WTC11 (cell line): ENCODE results near the gene PRPF6. TPM values are rescaled to one million over a fixed set of nuclear protein-coding genes. Genes with fewer than 3 reads are reported as not detected.

ENCODE experiments used
- ATF1 ChIP-seq: sonication (generic); formaldehyde crosslinking; IDR thresholded peaks from 2 replicates; pipeline ENCODE4 v1.8.1; 2023; ENCODE audit warnings: mild to moderate bottlenecking, moderate library complexity, missing genetic modification reagents
- CDX4 ChIP-seq: fragments of 250-450 bp; sonication (Bioruptor Pico); IDR thresholded peaks from 2 replicates; pipeline ENCODE4 v1.9.0; 2021; ENCODE audit warnings: moderate library complexity, mild to moderate bottlenecking, inconsistent platforms, borderline replicate concordance
- CREB1 ChIP-seq: sonication (generic); formaldehyde crosslinking; IDR thresholded peaks from 2 replicates; pipeline ENCODE4 v1.8.0; 2023; ENCODE audit warnings: mild to moderate bottlenecking, missing genetic modification reagents
- CREM ChIP-seq: sonication (generic); formaldehyde crosslinking; IDR thresholded peaks from 2 replicates; pipeline ENCODE4 v1.8.1; 2022; ENCODE audit warnings: mild to moderate bottlenecking, missing genetic modification reagents, moderate library complexity
- E2F5 ChIP-seq: sonication (generic); formaldehyde crosslinking; IDR thresholded peaks from 2 replicates; pipeline ENCODE4 v1.8.1; 2022; ENCODE audit warnings: mild to moderate bottlenecking, moderate library complexity, missing genetic modification reagents
- ESRRA ChIP-seq: sonication (generic); formaldehyde crosslinking; IDR thresholded peaks from 2 replicates; pipeline ENCODE4 v1.8.1; 2022; ENCODE audit warnings: mild to moderate bottlenecking, missing genetic modification reagents, borderline replicate concordance
- ETV6 ChIP-seq: sonication (generic); formaldehyde crosslinking; IDR thresholded peaks from 2 replicates; pipeline ENCODE4 v1.8.1; 2022; ENCODE audit warnings: mild to moderate bottlenecking, missing genetic modification reagents
- FOXK1 ChIP-seq: sonication (generic); formaldehyde crosslinking; IDR thresholded peaks from 2 replicates; pipeline ENCODE4 v1.8.0; 2022; ENCODE audit warnings: mild to moderate bottlenecking, moderate library complexity, missing genetic modification reagents
- GRHL2 ChIP-seq: fragments of 250-450 bp; sonication (Bioruptor Pico); IDR thresholded peaks from 2 replicates; pipeline ENCODE4 v1.8.0; 2022; ENCODE audit warnings: mild to moderate bottlenecking, moderate library complexity; ENCODE audit not compliant: insufficient replicate concordance, severe bottlenecking
- GTF2I ChIP-seq: fragments of 250-450 bp; sonication (Bioruptor Pico); conservative IDR thresholded peaks from 2 replicates; pipeline ENCODE4 v1.4.0; 2021; ENCODE audit warnings: mild to moderate bottlenecking
- JAZF1 ChIP-seq: fragments of 250-450 bp; sonication (Bioruptor Pico); IDR thresholded peaks from 2 replicates; pipeline ENCODE4 v1.9.0; 2021; ENCODE audit warnings: moderate library complexity, mild to moderate bottlenecking, inconsistent platforms
- MYBL2 ChIP-seq: sonication (generic); formaldehyde crosslinking; IDR thresholded peaks from 2 replicates; pipeline ENCODE4 v1.8.1; 2023; ENCODE audit warnings: mild to moderate bottlenecking, moderate library complexity, missing genetic modification reagents
- NFE2L1 ChIP-seq: sonication (generic); formaldehyde crosslinking; IDR thresholded peaks from 2 replicates; pipeline ENCODE4 v1.8.1; 2023; ENCODE audit warnings: missing genetic modification reagents
- PRDM15 ChIP-seq: sonication (generic); formaldehyde crosslinking; IDR thresholded peaks from 2 replicates; pipeline ENCODE4 v1.8.0; 2022; ENCODE audit warnings: missing genetic modification reagents
- SP1 ChIP-seq: sonication (generic); formaldehyde crosslinking; conservative IDR thresholded peaks from 2 replicates; pipeline ENCODE4 v1.8.1; 2022; ENCODE audit warnings: missing genetic modification reagents
- TEAD1 ChIP-seq: sonication (generic); formaldehyde crosslinking; IDR thresholded peaks from 2 replicates; pipeline ENCODE4 v1.8.0; 2022; ENCODE audit warnings: mild to moderate bottlenecking, missing genetic modification reagents
- USF1 ChIP-seq: sonication (generic); formaldehyde crosslinking; IDR thresholded peaks from 2 replicates; pipeline ENCODE4 v1.8.0; 2022; ENCODE audit warnings: mild to moderate bottlenecking, missing genetic modification reagents
- ZNF232 ChIP-seq: sonication (generic); formaldehyde crosslinking; IDR thresholded peaks from 2 replicates; pipeline ENCODE4 v1.8.0; 2022; ENCODE audit warnings: mild to moderate bottlenecking, missing genetic modification reagents
- ZNF317 ChIP-seq: sonication (generic); formaldehyde crosslinking; IDR thresholded peaks from 2 replicates; pipeline ENCODE4 v1.8.1; 2023; ENCODE audit warnings: low read depth, mild to moderate bottlenecking, moderate library complexity, missing genetic modification reagents, borderline replicate concordance
- ZNF396 ChIP-seq: fragments of 250-450 bp; sonication (Bioruptor Pico); IDR thresholded peaks from 2 replicates; pipeline ENCODE4 v1.8.0; 2021; ENCODE audit warnings: mild to moderate bottlenecking, moderate library complexity, borderline replicate concordance
- ZNF425 ChIP-seq: fragments of 250-450 bp; sonication (Bioruptor Pico); conservative IDR thresholded peaks from 2 replicates; pipeline ENCODE4 v1.9.0; 2021; ENCODE audit warnings: mild to moderate bottlenecking
- total RNA-seq: library from RNA; stranded (reverse); gene quantifications from 3 replicates; pipeline ENCODE4 v1.2.3, GENCODE V29; 2021

Gene PRPF6
- total RNA-seq, 1 experiment from 2014 or later = 79.4 TPM

- peak; percentile 89 for TF ChIP-seq CREB1 (CRISPR knock-in tag)
- peak; percentile 77; the same call in 1 of the 2 replicates for TF ChIP-seq TEAD1
- peak; percentile 25; the same call in 1 of the 2 replicates for TF ChIP-seq USF1 (CRISPR knock-in tag)
- 0 out of 2 replicates have a peak, but pooled peaks have one; percentile 66 for TF ChIP-seq MYBL2
- peak; percentile 100 for TF ChIP-seq SP1 (CRISPR knock-in tag)
- TF ChIP-seq ATF1 = peak; percentile 91; the same call in 1 of the 2 replicates
- TF ChIP-seq JAZF1 (CRISPR knock-in tag) = no peak
- no peak for TF ChIP-seq ZNF317 (CRISPR knock-in tag)
- no peak for TF ChIP-seq CDX4 (CRISPR knock-in tag)
- TF ChIP-seq ESRRA (CRISPR knock-in tag) = no peak
- TF ChIP-seq ZNF425 (CRISPR knock-in tag) = no peak
- no peak for TF ChIP-seq GTF2I (CRISPR knock-in tag)
- TF ChIP-seq NFE2L1 (CRISPR knock-in tag) = peak; percentile 46; the same call in 1 of the 2 replicates
- TF ChIP-seq GRHL2 = no peak
- TF ChIP-seq CREM = peak; percentile 98
- peak; percentile 74 for TF ChIP-seq E2F5 (CRISPR knock-in tag)
- TF ChIP-seq ETV6 = peak; percentile 93
- TF ChIP-seq ZNF232 (CRISPR knock-in tag) = peak; percentile 92
- no peak for TF ChIP-seq ZNF396 (CRISPR knock-in tag)
- no peak for TF ChIP-seq PRDM15 (CRISPR knock-in tag)
- peak; percentile 97 for TF ChIP-seq FOXK1
These were observed at the start of gene PRPF6 (continued) for GRCh38 chr20:63980806-63981728.
